ENCODE measurements around the gene HSPA2.
A peak's percentile ranks its signal among the peaks of the same experiment; 100 is the strongest.

Gene HSPA2

DNA sequence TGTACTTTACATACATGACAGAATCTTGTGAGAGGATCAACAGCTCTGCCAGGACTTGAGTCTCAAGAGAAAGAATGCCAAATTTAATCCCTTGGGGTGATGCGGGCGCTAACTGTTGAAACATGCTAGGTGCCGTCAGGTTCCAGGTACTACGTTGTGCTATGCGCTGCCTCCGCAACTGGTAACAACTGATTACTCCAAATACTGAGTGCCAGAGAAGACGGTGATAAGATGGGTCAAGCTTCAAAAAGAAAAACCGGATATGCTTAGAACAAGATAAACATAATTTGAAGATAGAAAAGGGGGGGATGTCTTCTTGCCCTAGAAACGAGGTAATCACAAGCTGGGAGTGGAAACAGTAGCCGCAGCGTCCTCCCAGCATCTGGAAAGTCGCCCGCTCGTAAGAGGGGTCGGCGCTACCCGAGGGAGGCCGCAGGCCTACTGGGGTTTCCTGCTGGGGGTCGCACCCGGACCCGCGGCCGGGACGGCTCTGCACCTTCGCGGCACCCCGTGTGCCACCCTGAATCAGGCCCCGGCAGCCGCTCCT, 37.6 kb upstream of the HSPA2 start:
- DNase-seq (ENCODE audit: insufficient read length, low spot score) (no peak), FAIRE-seq (peak; percentile 40)
- no peak for TF ChIP-seq POU2F2 (IDR thresholded peaks at IDR 0.05; ENCODE audit: low read depth, low read length)
- no peak for TF ChIP-seq SPI1 (IDR thresholded peaks at IDR 0.05; ENCODE audit: low read depth, low read length)
- no peak for TF ChIP-seq PAX5 (IDR thresholded peaks at IDR 0.05; ENCODE audit: insufficient read depth, low read length, severe bottlenecking)
- no peak for TF ChIP-seq TAF1 (IDR thresholded peaks at IDR 0.05; ENCODE audit: low read depth, low read length)
- no peak for TF ChIP-seq POLR2A (IDR thresholded peaks at IDR 0.05; ENCODE audit: low read depth, low read length)
- TF ChIP-seq POLR2AphosphoS5 (IDR thresholded peaks at IDR 0.05; ENCODE audit: low read depth, low read length) = no peak

DNA sequence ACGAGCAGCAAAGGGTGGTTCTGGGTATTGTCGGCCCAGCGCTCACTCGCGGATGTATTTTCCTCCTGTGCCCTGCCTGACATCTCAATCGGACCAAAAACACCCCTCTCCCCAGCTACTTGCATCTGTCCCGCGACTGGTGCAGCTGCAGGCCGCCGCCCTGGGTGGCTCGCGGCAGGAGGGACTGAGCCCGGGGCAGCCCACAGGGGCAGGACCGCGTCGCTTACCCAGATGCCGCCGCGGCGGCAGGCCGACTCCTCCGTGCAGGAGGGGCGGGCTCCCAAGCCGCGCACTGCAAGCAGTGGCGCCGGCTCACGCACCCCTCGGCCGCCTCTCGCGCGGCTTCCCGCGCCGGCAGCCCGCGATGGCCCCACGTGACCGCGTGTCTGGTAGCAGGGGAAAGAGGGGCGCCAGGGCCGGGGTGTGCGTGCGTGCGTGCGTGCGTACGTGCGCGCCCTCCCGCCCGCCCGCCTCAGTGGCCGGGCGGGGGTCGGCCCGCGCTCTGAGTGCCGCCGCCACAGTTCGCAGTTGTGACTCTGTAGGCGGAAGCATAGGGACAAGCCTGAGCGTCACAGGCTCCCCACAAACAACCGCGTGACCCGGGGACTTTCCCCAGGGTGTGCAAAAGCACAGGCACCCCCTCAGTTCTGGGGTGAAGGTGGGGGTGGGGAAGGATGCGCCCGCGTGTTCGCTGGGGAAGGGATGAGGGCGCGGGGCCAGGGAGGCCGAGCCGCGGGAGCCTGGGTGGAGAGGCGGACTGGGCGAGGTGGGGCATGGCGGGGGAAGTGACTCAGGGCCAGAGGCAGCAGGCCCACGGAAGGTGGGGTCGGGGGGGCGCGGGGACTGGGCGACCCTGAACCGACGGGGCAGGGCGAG, 36.9 kb upstream of the HSPA2 start, which contains the start of gene ZBTB25:
Gene ZBTB25, minus strand, starts transcription at position 405 of the 876 bp plus-strand sequence. CDS start 13,305 bp downstream, outside the sequence.
- DNase-seq (ENCODE audit: insufficient read length, low spot score) (peak; percentile 63), FAIRE-seq (peak; percentile 94)
- TF ChIP-seq PAX5 (IDR thresholded peaks at IDR 0.05; ENCODE audit: insufficient read depth, low read length, severe bottlenecking) (no peak), TAF1 (IDR thresholded peaks at IDR 0.05; ENCODE audit: low read depth, low read length) (peak; percentile 77; the same call in 1 of the 2 replicates), SPI1 (IDR thresholded peaks at IDR 0.05; ENCODE audit: low read depth, low read length) (no peak), POLR2AphosphoS5 (IDR thresholded peaks at IDR 0.05; ENCODE audit: low read depth, low read length) (peak; percentile 49; the same call in 1 of the 2 replicates), POU2F2 (IDR thresholded peaks at IDR 0.05; ENCODE audit: low read depth, low read length) (peak; percentile 67)

DNA sequence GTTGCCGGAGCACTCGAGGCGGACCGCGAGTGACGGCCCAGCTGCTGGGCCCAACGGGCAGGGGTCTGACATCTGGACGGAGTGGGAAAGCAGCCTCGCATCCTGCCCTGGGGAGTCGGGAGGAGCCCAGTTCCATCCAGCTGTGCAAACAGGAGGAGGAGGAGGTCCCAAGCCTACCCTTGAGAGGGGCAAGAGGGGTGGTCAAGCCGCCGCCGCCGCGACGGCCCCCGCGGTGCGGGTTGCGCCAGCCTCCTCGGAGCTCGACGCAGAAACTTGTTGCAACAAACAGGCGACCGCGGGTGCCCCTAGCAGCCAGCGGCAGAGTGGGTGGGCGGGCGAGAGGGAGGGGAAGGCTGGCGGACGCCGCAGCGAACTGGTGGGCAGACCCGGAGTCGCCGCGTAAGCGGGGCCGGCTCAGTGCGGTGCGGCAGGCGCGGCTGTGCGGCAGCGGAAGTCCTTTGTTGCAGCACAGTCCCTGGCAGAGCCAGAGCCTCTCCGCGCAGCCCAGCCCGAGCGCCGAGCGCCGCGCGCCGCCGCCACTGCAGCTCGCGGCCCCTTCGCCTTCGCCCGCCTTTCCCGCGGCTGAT, 36.1 kb upstream of the HSPA2 start, which contains the start of gene ZBTB1:
Gene ZBTB1, plus strand, starts transcription at position 461 of the 587 bp plus-strand sequence. CDS start 16,735 bp downstream, outside the sequence.
- peak; percentile 76 for FAIRE-seq
- peak; percentile 30 for DNase-seq (ENCODE audit: insufficient read length, low spot score)
- TF ChIP-seq TAF1 (IDR thresholded peaks at IDR 0.05; ENCODE audit: low read depth, low read length) = peak; percentile 63
- TF ChIP-seq POLR2A (IDR thresholded peaks at IDR 0.05; ENCODE audit: low read depth, low read length) = peak; percentile 90
- no peak for TF ChIP-seq POU2F2 (IDR thresholded peaks at IDR 0.05; ENCODE audit: low read depth, low read length)
- 0 out of 2 replicates have a peak, but pooled peaks have one; percentile 35 for TF ChIP-seq SPI1 (IDR thresholded peaks at IDR 0.05; ENCODE audit: low read depth, low read length)
- TF ChIP-seq POLR2AphosphoS5 (IDR thresholded peaks at IDR 0.05; ENCODE audit: low read depth, low read length) = peak; percentile 85
- TF ChIP-seq PAX5 (IDR thresholded peaks at IDR 0.05; ENCODE audit: insufficient read depth, low read length, severe bottlenecking) = no peak

DNA sequence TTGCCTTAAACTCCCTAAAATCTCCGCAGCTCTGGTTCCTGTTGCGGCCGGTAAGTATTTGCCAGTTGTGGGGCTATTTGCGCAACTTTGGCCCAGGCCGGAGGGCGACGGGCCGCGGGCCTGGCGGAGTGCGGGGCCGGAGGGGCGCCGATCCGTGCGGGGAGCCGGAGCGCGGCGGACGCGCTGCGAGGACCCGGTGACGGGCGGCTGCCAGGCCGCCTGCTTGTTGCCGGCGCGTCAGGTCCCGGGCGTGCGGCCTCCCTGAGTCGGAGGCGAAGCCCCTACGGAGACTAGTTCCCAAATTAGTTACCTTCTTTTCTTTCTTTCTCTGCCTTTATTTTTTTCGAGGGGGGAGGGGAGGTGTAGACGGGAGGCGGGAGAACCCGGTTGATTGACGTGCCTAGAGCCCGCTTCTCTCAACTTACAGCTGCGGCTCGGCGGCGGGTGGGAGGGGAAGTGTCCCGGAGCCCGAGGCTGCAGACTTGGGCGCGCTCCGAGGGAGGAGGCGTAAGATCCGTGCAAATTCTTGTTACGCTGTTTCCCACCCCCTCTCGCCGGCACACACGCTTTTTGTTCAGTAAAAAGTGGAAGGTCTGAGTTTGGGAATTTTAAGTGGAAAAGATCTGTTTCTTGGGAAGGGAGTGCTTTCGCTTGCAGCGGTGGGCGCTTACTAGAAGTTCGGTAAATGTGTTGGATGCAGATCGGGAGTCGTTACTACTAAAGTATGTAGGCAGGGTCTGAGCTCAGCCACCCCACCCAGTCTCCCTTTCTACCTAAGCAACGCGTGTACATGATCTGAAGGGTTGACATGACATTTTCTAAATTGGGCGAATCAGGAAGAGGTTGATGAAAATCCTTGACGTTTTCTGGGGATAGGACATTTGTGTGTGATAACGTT, 35.4 kb upstream of the HSPA2 start:
- DNase-seq (ENCODE audit: insufficient read length, low spot score) = peak; percentile 44
- TF ChIP-seq POLR2AphosphoS5 (IDR thresholded peaks at IDR 0.05; ENCODE audit: low read depth, low read length) (no peak; the same call in 1 of the 2 replicates), PAX5 (IDR thresholded peaks at IDR 0.05; ENCODE audit: insufficient read depth, low read length, severe bottlenecking) (no peak), POU2F2 (IDR thresholded peaks at IDR 0.05; ENCODE audit: low read depth, low read length) (no peak; the same call in 1 of the 2 replicates), TAF1 (IDR thresholded peaks at IDR 0.05; ENCODE audit: low read depth, low read length) (no peak), SPI1 (IDR thresholded peaks at IDR 0.05; ENCODE audit: low read depth, low read length) (peak; percentile 71), POLR2A (IDR thresholded peaks at IDR 0.05; ENCODE audit: low read depth, low read length) (peak; percentile 2; the same call in 1 of the 2 replicates)
- FAIRE-seq = peak; percentile 16

DNA sequence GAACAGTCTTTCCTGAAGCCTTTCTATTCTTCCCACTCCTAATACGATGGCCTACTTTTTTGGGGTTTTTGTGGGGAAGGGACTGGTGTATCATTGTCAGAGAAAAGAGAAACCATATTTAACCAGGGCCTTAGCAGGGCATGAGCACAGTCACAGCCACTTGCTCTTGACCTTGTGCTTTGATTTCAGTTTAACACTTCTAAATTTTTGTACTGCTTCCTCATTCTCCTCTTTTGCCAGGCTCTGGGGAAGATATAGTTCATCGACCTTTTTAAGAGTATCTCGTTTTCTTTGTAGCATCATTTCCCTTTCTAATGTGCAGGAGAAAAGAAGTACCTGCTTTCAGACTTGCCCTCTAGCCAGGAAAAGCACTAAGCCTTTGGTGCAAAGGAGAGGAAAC, 33.8 kb upstream of the HSPA2 start:
- FAIRE-seq = no peak
- no peak for DNase-seq (ENCODE audit: insufficient read length, low spot score)
- TF ChIP-seq PAX5 (IDR thresholded peaks at IDR 0.05; ENCODE audit: insufficient read depth, low read length, severe bottlenecking) = no peak
- TF ChIP-seq SPI1 (IDR thresholded peaks at IDR 0.05; ENCODE audit: low read depth, low read length) = 0 out of 2 replicates have a peak, but pooled peaks have one; percentile 24

DNA sequence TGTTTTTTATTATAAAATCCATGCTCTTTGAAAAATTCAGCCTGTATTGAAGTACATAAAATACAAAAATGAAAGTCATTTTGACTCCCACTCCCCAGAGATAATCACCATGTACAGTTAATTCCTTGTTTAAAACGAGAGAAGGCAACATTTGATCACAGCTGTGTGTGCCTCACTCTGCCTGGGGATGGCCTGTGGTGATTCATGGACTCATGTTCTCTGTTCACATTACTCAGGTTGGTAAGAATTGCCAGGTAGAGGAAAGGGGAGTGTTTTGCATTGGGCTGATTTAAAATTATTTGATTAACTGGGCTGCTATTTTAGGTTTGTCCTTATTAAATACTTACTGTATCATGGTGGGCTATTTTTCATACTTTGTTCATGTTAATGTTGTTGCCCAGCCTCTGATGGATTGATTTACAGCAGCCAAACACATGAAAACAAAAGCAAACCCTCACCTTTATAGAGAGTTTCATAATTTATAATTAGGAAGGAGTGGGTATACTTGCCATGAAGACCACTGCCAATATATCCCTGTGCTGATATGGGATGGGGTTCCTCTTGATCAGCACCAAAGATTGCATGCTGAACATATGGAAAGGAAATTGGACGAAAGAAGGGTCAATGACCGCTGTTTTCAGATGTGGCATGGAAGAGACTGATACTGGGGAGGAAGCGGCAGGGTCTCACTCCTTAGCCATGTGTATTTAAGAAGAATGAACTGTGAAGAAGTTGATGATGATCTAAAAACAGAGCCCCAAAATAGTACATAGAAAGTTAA, 33.0 kb upstream of the HSPA2 start:
- TF ChIP-seq POLR2AphosphoS5 (IDR thresholded peaks at IDR 0.05; ENCODE audit: low read depth, low read length) (no peak), SPI1 (IDR thresholded peaks at IDR 0.05; ENCODE audit: low read depth, low read length) (no peak), POU2F2 (IDR thresholded peaks at IDR 0.05; ENCODE audit: low read depth, low read length) (no peak), POLR2A (IDR thresholded peaks at IDR 0.05; ENCODE audit: low read depth, low read length) (no peak), PAX5 (IDR thresholded peaks at IDR 0.05; ENCODE audit: insufficient read depth, low read length, severe bottlenecking) (no peak)
- DNase-seq (ENCODE audit: insufficient read length, low spot score) (no peak), FAIRE-seq (peak; percentile 13)

DNA sequence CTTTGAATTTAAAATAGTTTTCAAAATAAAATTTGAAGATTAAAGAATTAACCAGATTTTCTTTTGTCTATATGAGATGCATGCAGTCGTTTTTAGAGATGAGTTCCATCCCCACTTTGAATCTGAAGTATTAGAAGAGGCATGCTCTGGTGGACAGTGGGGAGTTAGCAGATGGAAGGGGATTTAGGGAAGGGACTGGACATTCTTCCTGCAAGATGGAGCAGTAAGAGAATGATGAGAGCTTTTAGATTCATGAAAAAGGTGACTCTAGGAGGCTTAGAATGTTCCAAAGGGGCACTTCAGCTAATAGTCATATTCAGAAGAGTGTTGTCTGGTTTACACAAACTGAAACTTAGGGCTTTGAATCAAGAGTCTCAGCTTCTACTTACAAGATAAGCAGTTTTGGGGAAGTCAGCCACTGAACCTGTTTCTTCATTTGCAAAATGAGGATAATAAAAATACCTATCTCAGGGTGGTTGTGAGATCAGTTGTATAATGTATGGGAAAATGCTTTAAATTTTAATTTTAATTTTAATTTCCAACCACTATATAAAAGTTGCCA, 32.2 kb upstream of the HSPA2 start:
- TF ChIP-seq POLR2A (IDR thresholded peaks at IDR 0.05; ENCODE audit: low read depth, low read length) (no peak), SPI1 (IDR thresholded peaks at IDR 0.05; ENCODE audit: low read depth, low read length) (peak; percentile 83)
- FAIRE-seq (peak; percentile 69), DNase-seq (ENCODE audit: insufficient read length, low spot score) (no peak)

DNA sequence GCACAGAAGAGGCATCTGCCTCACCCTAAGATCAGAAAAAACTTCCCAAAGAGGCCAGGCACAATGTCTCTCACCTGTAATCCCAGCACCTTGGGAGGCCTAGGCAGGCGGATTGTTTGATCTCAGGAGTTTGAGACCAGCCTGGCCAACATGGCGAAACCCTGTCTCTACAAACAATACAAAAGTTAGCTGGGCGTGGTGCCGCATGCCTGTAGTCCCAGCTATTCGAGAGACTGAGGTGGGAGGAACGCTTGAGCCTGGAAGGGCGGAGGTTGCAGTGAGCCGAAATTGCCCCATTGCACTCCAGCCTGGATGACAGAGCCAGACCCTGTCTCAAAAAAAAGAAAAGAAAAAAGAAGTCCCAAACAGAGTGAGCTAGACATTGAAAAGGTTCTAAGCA, 31.5 kb upstream of the HSPA2 start:
- FAIRE-seq (no peak), DNase-seq (ENCODE audit: insufficient read length, low spot score) (no peak)
- TF ChIP-seq POU2F2 (IDR thresholded peaks at IDR 0.05; ENCODE audit: low read depth, low read length) (no peak), SPI1 (IDR thresholded peaks at IDR 0.05; ENCODE audit: low read depth, low read length) (no peak), TAF1 (IDR thresholded peaks at IDR 0.05; ENCODE audit: low read depth, low read length) (no peak), PAX5 (IDR thresholded peaks at IDR 0.05; ENCODE audit: insufficient read depth, low read length, severe bottlenecking) (no peak), POLR2AphosphoS5 (IDR thresholded peaks at IDR 0.05; ENCODE audit: low read depth, low read length) (no peak), POLR2A (IDR thresholded peaks at IDR 0.05; ENCODE audit: low read depth, low read length) (no peak)
